ENCODE measurements around the gene UBALD2.

UBALD2 gene

DNA sequence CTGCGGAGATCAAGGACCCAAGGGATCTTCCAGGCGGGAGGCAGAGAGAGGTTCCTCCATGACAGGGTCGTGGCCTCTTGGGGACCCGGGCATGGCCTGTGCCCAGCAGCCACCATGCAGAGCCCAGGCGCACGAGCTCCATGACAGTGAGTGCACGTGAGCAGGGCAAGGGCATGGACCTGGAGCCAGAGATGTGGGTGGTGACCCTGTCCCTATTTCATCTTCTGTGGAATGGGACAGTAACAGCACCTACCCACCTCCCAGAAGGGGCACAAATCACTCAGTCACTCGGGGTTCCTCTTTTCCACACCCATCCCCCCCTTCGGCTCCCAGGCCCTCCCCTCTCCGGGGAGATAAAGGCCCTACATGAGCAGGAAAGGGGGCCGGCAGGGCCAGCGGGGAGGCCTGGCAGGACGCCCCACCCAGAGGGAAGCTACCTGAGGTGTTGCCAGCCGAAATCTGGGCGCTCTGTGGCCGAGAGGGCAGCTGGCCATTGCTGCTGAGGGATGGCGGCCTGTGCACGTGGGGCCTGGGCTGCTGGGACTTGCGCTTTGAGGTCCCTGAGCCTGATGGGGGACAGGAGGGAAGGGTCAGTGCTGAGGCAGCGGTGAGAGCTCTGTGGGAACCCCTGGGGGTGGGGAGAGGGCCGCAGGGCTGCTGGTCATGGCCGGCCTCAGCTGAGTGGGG is 10.4 kb downstream of the UBALD2 start:
- Histone ChIP-seq H3K27me3 (replicated peaks; ENCODE audit: control insufficient read depth, insufficient read depth, low read length) (peaks cover 2% of the 10 kb centered on the region), H3K4me3 (ENCODE audit: low read length) (no peak overlapping the region), H3K9me3 (ENCODE audit: control insufficient read depth, low read length) (no peaks in the 10 kb centered on the region), H3K36me3 (ENCODE audit: control insufficient read depth, insufficient read depth, low read length, severe bottlenecking) (peaks cover 2% of the 10 kb centered on the region), H3K4me1 (ENCODE audit: control insufficient read depth, insufficient read depth, low read length) (peaks cover 36% of the 10 kb centered on the region), H3K9ac (ENCODE audit: low read length) (no peak overlapping the region)
- DNase-seq (ENCODE audit: low read depth) = no peak

DNA sequence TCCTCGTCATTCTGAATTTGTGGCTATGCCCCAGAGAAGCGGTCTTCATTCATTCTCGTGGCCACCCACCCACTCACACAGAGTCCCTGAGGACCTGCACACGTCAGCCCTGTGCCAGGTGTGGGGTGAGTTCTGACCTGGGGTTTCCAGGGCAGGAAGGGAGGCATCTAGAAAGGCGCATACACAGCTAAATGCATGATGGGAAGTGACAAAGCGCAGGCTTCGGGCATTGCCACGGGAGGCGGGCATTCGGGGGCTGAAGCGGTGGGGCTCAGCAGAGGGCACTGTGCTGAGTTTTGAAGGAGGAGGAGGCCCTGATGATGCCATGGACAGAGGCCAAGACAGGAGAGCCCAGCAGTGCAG is 10.9 kb downstream of the UBALD2 start:
- Histone ChIP-seq H3K4me3 (ENCODE audit: low read length) (no peak overlapping the region), H3K27me3 (replicated peaks; ENCODE audit: control insufficient read depth, insufficient read depth, low read length) (peaks cover 2% of the 10 kb centered on the region), H3K9ac (ENCODE audit: low read length) (peak overlapping the region; percentile 45), H3K36me3 (ENCODE audit: control insufficient read depth, insufficient read depth, low read length, severe bottlenecking) (no peaks in the 10 kb centered on the region), H3K9me3 (ENCODE audit: control insufficient read depth, low read length) (no peaks in the 10 kb centered on the region), H3K4me1 (ENCODE audit: control insufficient read depth, insufficient read depth, low read length) (peaks cover 33% of the 10 kb centered on the region)
- no peak for DNase-seq (ENCODE audit: low read depth)

DNA sequence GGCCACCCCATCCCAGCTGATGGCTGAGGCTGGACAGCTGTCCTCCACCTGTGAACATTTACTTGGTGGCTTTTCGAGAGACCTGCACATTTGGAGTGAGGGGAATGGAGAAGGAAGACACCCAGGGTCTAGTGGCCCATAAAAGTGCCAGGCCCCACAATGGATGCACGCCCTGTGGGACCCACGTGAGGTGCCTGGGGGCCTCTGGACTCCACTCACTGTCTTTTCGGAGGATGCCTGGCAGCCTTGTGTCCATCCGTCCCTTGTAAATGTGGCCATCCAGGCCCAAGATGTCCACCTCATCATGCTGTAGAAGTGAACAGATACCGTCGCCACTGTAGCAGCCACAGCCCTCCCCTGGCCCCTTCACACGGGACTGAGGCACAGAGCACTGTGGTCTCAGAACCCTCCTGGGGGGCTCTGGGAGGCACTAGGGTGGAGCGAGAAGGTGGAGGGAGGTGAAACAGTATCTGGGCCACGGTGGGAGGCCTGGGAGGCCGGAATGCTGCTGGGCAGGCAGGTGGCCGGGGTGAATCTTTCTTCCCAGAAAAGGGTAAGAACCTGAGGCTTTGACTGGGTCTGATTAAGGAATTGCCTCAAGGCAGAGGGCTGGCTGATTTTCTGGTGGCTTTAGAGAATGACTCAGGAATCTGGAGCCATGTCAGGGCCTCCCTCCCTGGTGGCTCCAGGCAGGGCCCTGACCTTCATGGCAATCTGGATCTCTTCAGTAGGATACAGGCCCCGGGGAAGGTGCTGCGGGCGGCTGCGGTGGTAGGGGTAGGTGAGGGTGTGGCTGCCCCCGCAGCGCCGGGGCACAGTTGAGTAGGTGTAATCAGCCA is 11.5 kb downstream of the UBALD2 start:
- H3K9ac ChIP-seq (ENCODE audit: low read length) = peak overlapping the region; percentile 45
- H3K4me1 ChIP-seq (ENCODE audit: control insufficient read depth, insufficient read depth, low read length) = peaks cover 30% of the 10 kb centered on the region
- H3K27me3 ChIP-seq (replicated peaks; ENCODE audit: control insufficient read depth, insufficient read depth, low read length) = peaks cover 2% of the 10 kb centered on the region
- DNase-seq (ENCODE audit: low read depth) = peak; percentile 85
- H3K9me3 ChIP-seq (ENCODE audit: control insufficient read depth, low read length) = no peaks in the 10 kb centered on the region
- no peaks in the 10 kb centered on the region for H3K36me3 ChIP-seq (ENCODE audit: control insufficient read depth, insufficient read depth, low read length, severe bottlenecking)
- no peak overlapping the region for H3K4me3 ChIP-seq (ENCODE audit: low read length)

DNA sequence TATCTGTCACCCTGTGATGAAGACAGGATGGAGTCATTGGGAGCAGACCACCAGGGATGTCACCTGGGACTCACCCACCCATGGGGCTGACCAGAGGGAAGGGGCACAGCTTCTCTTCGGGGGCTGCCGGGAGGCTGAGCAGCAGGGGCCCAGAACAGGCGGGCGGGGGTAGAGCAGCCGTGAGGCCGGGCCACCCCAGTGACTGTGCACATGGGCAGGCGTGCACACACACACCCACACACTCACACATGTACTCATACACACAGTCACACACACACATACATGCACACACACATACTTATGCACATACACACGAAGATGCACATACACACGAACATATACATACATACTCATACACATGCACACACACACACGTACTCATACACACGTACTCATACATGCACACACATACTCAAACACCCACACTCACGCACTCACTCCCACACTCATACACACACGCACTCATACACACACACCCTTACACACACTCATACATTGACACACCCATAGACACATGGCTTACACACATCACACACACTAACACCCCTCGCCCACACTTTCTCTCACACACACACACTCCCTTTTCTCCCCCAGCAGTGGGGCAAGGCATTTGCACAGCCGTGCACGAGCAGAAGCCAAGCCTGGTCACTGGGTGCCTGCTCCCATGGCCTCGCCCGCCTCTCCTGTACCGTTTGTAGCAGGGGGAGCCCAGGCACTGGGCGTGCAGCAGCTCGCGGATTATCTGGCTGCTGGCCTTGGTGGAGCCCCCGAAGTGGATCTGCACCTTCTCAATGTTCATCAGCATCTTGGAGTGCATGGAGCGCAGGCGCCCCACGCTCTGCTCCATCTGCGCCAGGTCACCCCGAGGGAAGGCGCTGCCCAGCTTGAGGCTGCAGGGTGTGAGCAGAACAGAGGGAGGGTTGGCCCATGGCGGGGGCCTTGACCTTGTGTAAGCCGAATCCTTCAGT is 12.4 kb downstream of the UBALD2 start:
- H3K9ac ChIP-seq (ENCODE audit: low read length) = peak overlapping the region; percentile 45
- H3K4me3 ChIP-seq (ENCODE audit: low read length) = no peak overlapping the region
- H3K36me3 ChIP-seq (ENCODE audit: control insufficient read depth, insufficient read depth, low read length, severe bottlenecking) = no peaks in the 10 kb centered on the region
- peaks cover 2% of the 10 kb centered on the region for H3K27me3 ChIP-seq (replicated peaks; ENCODE audit: control insufficient read depth, insufficient read depth, low read length)
- no peaks in the 10 kb centered on the region for H3K9me3 ChIP-seq (ENCODE audit: control insufficient read depth, low read length)
- no peak for DNase-seq (ENCODE audit: low read depth)
- H3K4me1 ChIP-seq (ENCODE audit: control insufficient read depth, insufficient read depth, low read length) = peaks cover 29% of the 10 kb centered on the region

DNA sequence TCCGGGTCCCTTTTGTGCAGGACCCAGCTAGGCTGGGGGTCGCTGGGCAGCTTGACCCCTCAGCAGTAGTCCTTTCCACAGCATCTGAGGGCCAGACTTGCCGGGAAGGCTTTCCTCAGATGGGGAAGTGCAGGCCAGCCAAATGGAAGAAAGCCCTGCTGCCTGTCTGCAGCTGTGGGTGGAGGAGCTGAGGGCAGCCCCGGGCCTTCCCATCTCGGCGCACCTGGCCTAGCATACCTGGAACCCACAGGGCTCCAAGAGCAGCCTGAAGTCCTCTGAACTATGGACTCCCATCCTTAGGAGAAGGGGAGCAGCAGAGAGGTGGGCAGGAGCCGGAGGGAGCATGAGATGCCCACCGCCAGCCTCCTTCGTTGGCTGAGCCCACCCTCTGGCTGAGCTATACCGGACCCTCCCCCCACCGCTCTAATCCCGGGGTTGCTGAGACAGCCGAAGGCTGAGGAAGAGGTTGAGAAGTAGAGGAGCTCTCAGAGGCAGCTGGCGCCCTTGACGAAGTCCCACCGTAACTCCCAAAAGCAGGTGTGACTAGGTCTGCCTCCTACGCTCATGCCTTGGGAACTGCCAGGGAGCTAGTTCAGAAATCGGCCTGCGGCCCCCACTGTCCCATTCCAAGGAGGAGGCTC is 13.2 kb downstream of the UBALD2 start:
- no peaks in the 10 kb centered on the region for H3K9me3 ChIP-seq (ENCODE audit: control insufficient read depth, low read length)
- no peak overlapping the region for H3K9ac ChIP-seq (ENCODE audit: low read length)
- H3K27me3 ChIP-seq (replicated peaks; ENCODE audit: control insufficient read depth, insufficient read depth, low read length) = peaks cover 2% of the 10 kb centered on the region
- H3K36me3 ChIP-seq (ENCODE audit: control insufficient read depth, insufficient read depth, low read length, severe bottlenecking) = no peaks in the 10 kb centered on the region
- no peak overlapping the region for H3K4me3 ChIP-seq (ENCODE audit: low read length)
- no peak for DNase-seq (ENCODE audit: low read depth)
- peaks cover 27% of the 10 kb centered on the region for H3K4me1 ChIP-seq (ENCODE audit: control insufficient read depth, insufficient read depth, low read length)

DNA sequence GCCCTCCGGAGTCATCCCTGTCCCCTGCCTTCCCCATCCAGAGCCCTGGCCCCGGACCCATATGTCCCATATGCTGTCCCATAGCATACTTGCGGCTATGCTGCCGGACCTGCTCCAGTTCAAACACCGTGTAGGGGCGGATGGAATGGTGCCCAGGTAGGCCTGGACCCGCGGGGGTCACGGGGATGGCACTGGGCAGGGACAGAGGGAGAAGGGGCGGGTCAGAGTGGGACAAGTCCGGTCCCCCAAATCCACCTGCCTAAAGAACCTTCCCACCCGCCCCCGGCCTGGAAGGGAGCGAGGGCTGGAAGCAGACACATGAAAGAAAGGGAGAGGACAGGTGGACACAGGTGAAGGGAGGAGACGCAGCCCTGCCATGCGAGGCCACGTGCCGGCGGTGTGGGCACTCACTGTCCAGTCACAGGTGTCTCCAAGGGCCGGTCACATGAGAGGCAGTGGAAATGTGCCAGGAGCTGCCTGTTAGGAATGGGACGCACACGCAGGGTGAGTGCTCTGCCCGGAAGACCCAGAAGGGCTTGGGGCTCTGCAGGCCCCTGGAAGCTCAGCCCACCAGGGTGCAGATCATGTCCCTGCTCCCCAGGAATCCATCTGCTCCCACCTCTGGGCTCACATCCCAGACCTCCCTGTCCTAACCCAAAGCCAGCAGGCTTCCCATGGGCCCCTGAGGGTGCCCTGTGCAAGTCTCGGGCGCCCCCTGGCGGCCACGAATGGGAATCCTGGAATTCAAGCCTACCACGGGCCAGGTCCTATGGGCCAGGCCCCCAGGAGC is 14.0 kb downstream of the UBALD2 start:
- peaks cover 27% of the 10 kb centered on the region for H3K4me1 ChIP-seq (ENCODE audit: control insufficient read depth, insufficient read depth, low read length)
- H3K27me3 ChIP-seq (replicated peaks; ENCODE audit: control insufficient read depth, insufficient read depth, low read length) = peaks cover 2% of the 10 kb centered on the region
- H3K4me3 ChIP-seq (ENCODE audit: low read length) = no peak overlapping the region
- no peaks in the 10 kb centered on the region for H3K36me3 ChIP-seq (ENCODE audit: control insufficient read depth, insufficient read depth, low read length, severe bottlenecking)
- H3K9ac ChIP-seq (ENCODE audit: low read length) = no peak overlapping the region
- H3K9me3 ChIP-seq (ENCODE audit: control insufficient read depth, low read length) = no peaks in the 10 kb centered on the region
- peak; percentile 93 for DNase-seq (ENCODE audit: low read depth)

DNA sequence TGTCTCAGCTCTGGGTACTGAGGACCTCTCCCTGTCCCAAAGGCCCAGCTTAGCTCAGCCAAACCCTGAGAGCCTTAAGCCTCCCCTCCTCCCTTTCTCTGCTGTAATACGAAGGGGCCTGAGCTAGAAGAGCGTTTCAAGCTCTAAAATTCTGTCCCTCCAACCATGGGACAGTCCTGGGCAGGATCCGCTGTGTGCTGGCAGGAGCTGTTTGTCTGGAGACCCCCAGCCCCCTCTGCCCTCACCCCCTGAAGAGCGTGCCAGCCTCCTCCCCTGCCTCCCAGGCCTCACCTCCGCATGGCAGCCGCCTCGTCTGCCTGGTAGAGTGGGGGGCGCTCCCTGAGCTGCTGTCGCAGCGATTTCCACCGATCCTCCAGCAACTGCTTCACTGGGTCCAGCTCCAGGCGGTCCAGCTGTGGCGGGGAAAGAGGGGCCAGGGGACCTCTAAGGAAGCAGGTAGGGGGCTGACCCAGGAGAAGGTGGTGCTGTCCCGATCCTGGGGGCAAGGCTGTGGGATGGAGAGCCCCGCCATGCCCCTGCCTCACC is 14.7 kb downstream of the UBALD2 start:
- no peaks in the 10 kb centered on the region for H3K36me3 ChIP-seq (ENCODE audit: control insufficient read depth, insufficient read depth, low read length, severe bottlenecking)
- no peak overlapping the region for H3K9ac ChIP-seq (ENCODE audit: low read length)
- peaks cover 20% of the 10 kb centered on the region for H3K4me1 ChIP-seq (ENCODE audit: control insufficient read depth, insufficient read depth, low read length)
- no peak overlapping the region for H3K4me3 ChIP-seq (ENCODE audit: low read length)
- H3K9me3 ChIP-seq (ENCODE audit: control insufficient read depth, low read length) = no peaks in the 10 kb centered on the region
- no peak for DNase-seq (ENCODE audit: low read depth)
- H3K27me3 ChIP-seq (replicated peaks; ENCODE audit: control insufficient read depth, insufficient read depth, low read length) = peaks cover 2% of the 10 kb centered on the region

DNA sequence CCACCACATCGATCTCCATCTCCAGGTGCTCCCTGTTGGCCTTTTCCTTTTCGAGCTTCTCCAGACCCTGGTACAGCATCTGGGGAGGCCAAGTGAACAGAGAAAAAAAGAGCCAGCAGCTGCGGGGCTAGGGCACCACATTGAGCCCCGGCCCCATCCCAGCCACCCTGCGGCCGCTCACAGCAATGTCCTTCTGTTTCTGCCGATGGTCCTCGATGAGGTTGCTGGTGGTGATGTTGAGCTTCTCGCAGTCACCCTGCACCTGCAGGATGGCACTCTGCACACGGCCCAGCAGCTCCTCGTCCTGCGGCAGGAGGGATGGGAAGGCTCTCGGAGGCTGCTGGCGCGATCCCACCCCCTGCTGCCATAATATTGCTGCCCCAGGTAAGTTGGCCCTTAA is 15.5 kb downstream of the UBALD2 start:
- DNase-seq (ENCODE audit: low read depth) = no peak
- no peaks in the 10 kb centered on the region for H3K36me3 ChIP-seq (ENCODE audit: control insufficient read depth, insufficient read depth, low read length, severe bottlenecking)
- H3K4me1 ChIP-seq (ENCODE audit: control insufficient read depth, insufficient read depth, low read length) = peaks cover 17% of the 10 kb centered on the region
- H3K9ac ChIP-seq (ENCODE audit: low read length) = no peak overlapping the region
- peaks cover 2% of the 10 kb centered on the region for H3K27me3 ChIP-seq (replicated peaks; ENCODE audit: control insufficient read depth, insufficient read depth, low read length)
- H3K9me3 ChIP-seq (ENCODE audit: control insufficient read depth, low read length) = no peaks in the 10 kb centered on the region
- no peak overlapping the region for H3K4me3 ChIP-seq (ENCODE audit: low read length)

DNA sequence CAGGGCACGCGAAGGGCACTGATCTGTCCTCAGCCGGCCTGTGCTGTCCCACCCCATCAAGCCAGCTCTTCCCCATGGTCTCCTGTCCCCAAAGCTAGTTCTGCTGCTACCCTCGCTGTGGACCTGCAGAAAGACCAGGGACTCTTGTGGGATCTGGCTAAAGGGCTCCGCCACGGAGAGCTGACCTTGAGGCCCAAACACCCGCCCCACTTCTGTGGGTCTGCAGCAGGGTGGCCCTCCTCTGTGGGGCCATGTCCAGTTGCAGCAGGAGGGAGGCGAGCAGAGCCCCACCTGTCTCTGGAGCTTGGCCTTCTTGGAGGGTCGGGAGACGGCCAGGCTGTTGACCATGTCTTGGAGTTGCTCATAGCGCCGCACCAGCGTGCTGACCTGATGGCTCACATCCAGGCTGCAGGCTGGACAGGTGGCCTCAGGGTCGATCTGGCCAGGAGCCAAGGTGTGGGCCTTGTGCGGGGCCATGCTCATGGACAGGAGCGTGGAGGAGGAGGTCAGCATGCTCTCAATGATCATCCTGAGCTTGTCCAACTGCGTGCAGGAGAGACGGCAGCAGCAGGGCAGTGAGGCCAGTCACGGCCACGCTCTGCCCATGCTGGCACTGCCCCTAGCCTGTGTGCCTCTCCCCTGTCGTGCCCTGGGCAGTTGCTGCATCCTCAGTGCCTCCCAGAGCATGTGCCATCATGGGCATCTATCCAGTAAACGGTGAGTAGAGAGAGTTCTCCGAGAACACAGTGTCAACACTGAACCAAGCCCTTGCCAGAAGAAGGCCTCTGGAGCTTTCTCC is 16.6 kb downstream of the UBALD2 start:
- H3K4me1 ChIP-seq (ENCODE audit: control insufficient read depth, insufficient read depth, low read length) = peaks cover 18% of the 10 kb centered on the region
- no peak overlapping the region for H3K9ac ChIP-seq (ENCODE audit: low read length)
- no peak for DNase-seq (ENCODE audit: low read depth)
- no peaks in the 10 kb centered on the region for H3K9me3 ChIP-seq (ENCODE audit: control insufficient read depth, low read length)
- H3K4me3 ChIP-seq (ENCODE audit: low read length) = no peak overlapping the region
- H3K27me3 ChIP-seq (replicated peaks; ENCODE audit: control insufficient read depth, insufficient read depth, low read length) = peaks cover 2% of the 10 kb centered on the region
- no peaks in the 10 kb centered on the region for H3K36me3 ChIP-seq (ENCODE audit: control insufficient read depth, insufficient read depth, low read length, severe bottlenecking)

All from adipocyte (in vitro differentiated cells).